Liver (tissue), 9 donors: ENCODE results near the gene CCDC88C. TPM values are rescaled to one million over a fixed set of nuclear protein-coding genes. Genes with fewer than 3 reads are reported as not detected.

ENCODE experiments used
- DNase-seq: peaks from one replicate; pipeline ENCODE4 v3.0.0-alpha.2; 2017; ENCODE audit warnings: low spot score
- H3K27ac ChIP-seq, 2 donors: one replicate each; pipeline ENCODE4 v1.7.0; 2013; ENCODE audit warnings: inconsistent platforms in 2 of 2, low read length in 2 of 2, control low read depth in 1 of 2, low read depth in 1 of 2, mild to moderate bottlenecking in 1 of 2
- H3K27me3 ChIP-seq, 4 donors: one replicate each; pipeline versions ENCODE4 v1.6.1 to v1.7.0; 2013; ENCODE audit warnings: low read length in 3 of 4, inconsistent platforms in 1 of 4, mild to moderate bottlenecking in 1 of 4, moderate library complexity in 1 of 4; ENCODE audit not compliant: control insufficient read depth in 4 of 4, insufficient read depth in 4 of 4
- H3K36me3 ChIP-seq, 4 donors: one replicate each; pipeline versions ENCODE4 v1.6.1 to v1.7.0; 2013; ENCODE audit warnings: low read length in 3 of 4, mild to moderate bottlenecking in 3 of 4, low read depth in 1 of 4, moderate library complexity in 1 of 4; ENCODE audit not compliant: control insufficient read depth in 4 of 4, insufficient read depth in 3 of 4
- H3K4me1 ChIP-seq, 4 donors: one replicate each; pipeline versions ENCODE4 v1.6.1 to v1.7.0; 2013; ENCODE audit warnings: low read length in 3 of 4, mild to moderate bottlenecking in 3 of 4, moderate library complexity in 1 of 4; ENCODE audit not compliant: control insufficient read depth in 4 of 4, insufficient read depth in 4 of 4
- H3K4me3 ChIP-seq, 3 donors: one replicate each; pipeline versions ENCODE4 v1.6.1 to v1.7.0; 2013; ENCODE audit warnings: low read length in 3 of 3, control low read depth in 1 of 3, low read depth in 1 of 3, mild to moderate bottlenecking in 1 of 3
- H3K9ac ChIP-seq, 2 donors: one replicate each; pipeline ENCODE4 v1.7.0; 2013; ENCODE audit warnings: low read length in 2 of 2, mild to moderate bottlenecking in 2 of 2, moderate library complexity in 2 of 2, control low read depth in 1 of 2, low read depth in 1 of 2
- H3K9me3 ChIP-seq, 4 donors: one replicate each; pipeline versions ENCODE4 v1.6.1 to v1.7.0; 2013; ENCODE audit warnings: low read length in 3 of 4; ENCODE audit not compliant: control insufficient read depth in 4 of 4
- ATF3 ChIP-seq: IDR thresholded peaks from 2 replicates; pipeline ENCODE4 v1.6.1; 2016; ENCODE audit warnings: antibody characterized with exemption
- CTCF ChIP-seq: fragments of 150-350 bp; IDR thresholded peaks from 2 replicates; pipeline ENCODE4 v1.5.1; 2017; ENCODE audit warnings: improper control_type of control experiment, low read depth, low read length; ENCODE audit not compliant: missing input control
- EGR1 ChIP-seq, 2 donors: IDR thresholded peaks; 2 replicates each; pipeline ENCODE4 v1.6.1; 2016 to 2018; ENCODE audit warnings: antibody characterized with exemption in 2 of 2, low read depth in 2 of 2
- FOXA1 ChIP-seq: IDR thresholded peaks from 2 replicates; pipeline ENCODE4 v1.6.1; 2016; ENCODE audit warnings: antibody characterized with exemption
- FOXA2 ChIP-seq: IDR thresholded peaks from 2 replicates; pipeline ENCODE4 v1.6.1; 2016; ENCODE audit warnings: antibody characterized with exemption
- GABPA ChIP-seq, 2 donors: IDR thresholded peaks in 1 of 2; conservative IDR thresholded peaks in 1 of 2; 2 replicates each; pipeline ENCODE4 v1.6.1; 2016; ENCODE audit warnings: antibody characterized with exemption in 2 of 2, mild to moderate bottlenecking in 1 of 2, moderate library complexity in 1 of 2
- HNF4A ChIP-seq, 2 donors: conservative IDR thresholded peaks; 2 replicates each; pipeline ENCODE4 v1.6.1; 2016; ENCODE audit warnings: antibody characterized with exemption in 2 of 2, mild to moderate bottlenecking in 2 of 2
- HNF4G ChIP-seq: IDR thresholded peaks from 2 replicates; pipeline ENCODE4 v1.6.1; 2016; ENCODE audit warnings: antibody characterized with exemption
- JUND ChIP-seq, 2 donors: IDR thresholded peaks; 2 replicates each; pipeline ENCODE4 v1.6.1; 2016; ENCODE audit warnings: antibody characterized with exemption in 2 of 2
- MAX ChIP-seq: IDR thresholded peaks from 2 replicates; pipeline ENCODE4 v1.6.1; 2016; ENCODE audit warnings: antibody characterized with exemption
- NR2F2 ChIP-seq: IDR thresholded peaks from 2 replicates; pipeline ENCODE4 v1.6.1; 2016; ENCODE audit warnings: antibody characterized with exemption
- RXRA ChIP-seq, 2 donors: IDR thresholded peaks; 2 replicates each; pipeline ENCODE4 v1.6.1; 2017 to 2018; ENCODE audit warnings: antibody characterized with exemption in 2 of 2, mild to moderate bottlenecking in 1 of 2
- SP1 ChIP-seq: IDR thresholded peaks from 2 replicates; pipeline ENCODE4 v1.6.1; 2018; ENCODE audit warnings: antibody characterized with exemption, mild to moderate bottlenecking
- TAF1 ChIP-seq: conservative IDR thresholded peaks from 2 replicates; pipeline ENCODE4 v1.6.1; 2016; ENCODE audit warnings: antibody characterized with exemption, mild to moderate bottlenecking
- YY1 ChIP-seq: IDR thresholded peaks from 2 replicates; pipeline ENCODE4 v1.6.1; 2016; ENCODE audit warnings: antibody characterized with exemption, mild to moderate bottlenecking
- ZBTB33 ChIP-seq: IDR thresholded peaks from 2 replicates; pipeline ENCODE4 v1.6.1; 2016; ENCODE audit warnings: antibody characterized with exemption
- WGBS: extraction: QIAGEN DNeasy Blood & Tissue Kit; methylation state at CpG from one replicate; pipeline ENCODE4 v1.1.7; 2013; 5-methylcytosine and 5-hydroxymethylcytosine counted together
- polyA plus RNA-seq, 2 donors: library from polyadenylated mRNA; stranded (reverse) in 1 of 2; unstranded in 1 of 2; fragments of 200-250 nt in 1 of 2; fragments of >200 nt in 1 of 2; fragmentation: Nextera tagmentation in 1 of 2; extraction: Ambion mirVana in 1 of 2; gene quantifications; one replicate each; pipeline versions ENCODE4 v1.2.1 to v1.2.3, GENCODE V29; 2013 to 2015
- total RNA-seq, 2 donors: library from RNA; depleted of rRNA; stranded (reverse); fragments of >200 nt; gene quantifications; one replicate each; pipeline ENCODE4 v1.2.3, GENCODE V29; 2014
- donor health status: healthy.
- donor health status: healthy.
- donor health status: healthy.
- donor health status: healthy.
- donor health status: healthy.

CCDC88C gene
- total and polyA plus RNA-seq, 4 donors = 1.3 to 10.8 (median 4.0) TPM

GRCh38 chr14:91284791-91285548 is 132.7 kb downstream of the CCDC88C start:
- H3K36me3 ChIP-seq = peaks cover 1 to 42% (median 13%) of the 10 kb centered on the region in 4 donors

GRCh38 chr14:91284146-91284790 is 133.4 kb downstream of the CCDC88C start:
- TF ChIP-seq MAX (no peak), GABPA (IDR thresholded peaks at IDR 0.05 in 1 of 2, conservative IDR thresholded peaks at IDR 0.05 in 1 of 2) (no peak), ZBTB33 (no peak), EGR1 (IDR thresholded peaks at IDR 0.05; ENCODE audit: low read depth in 2 of 2) (no peak), YY1 (no peak), JUND (IDR thresholded peaks at IDR 0.05) (no peak), TAF1 (no peak), SP1 (no peak), HNF4A (conservative IDR thresholded peaks at IDR 0.05) (no peak)
- Histone ChIP-seq H3K4me1 (no peaks in the 10 kb centered on the region), H3K36me3 (peaks cover 2 to 43% (median 12%) of the 10 kb centered on the region in 4 donors), H3K9me3 (no peaks in the 10 kb centered on the region), H3K27me3 (no peaks in the 10 kb centered on the region), H3K4me3 (no peak overlapping the region), H3K9ac (no peak overlapping the region), H3K27ac (no peak overlapping the region)
- WGBS = 92% methylated on average over 13 of the region's 13 CpGs
- no peak for DNase-seq

More at GRCh38 chr14:91284791-91285548, 132.7 kb downstream of the CCDC88C start:
- Histone ChIP-seq H3K9ac (no peak overlapping the region), H3K27ac (no peak overlapping the region), H3K9me3 (no peaks in the 10 kb centered on the region), H3K4me1 (no peaks in the 10 kb centered on the region), H3K27me3 (no peaks in the 10 kb centered on the region), H3K4me3 (no peak overlapping the region)
- DNase-seq = no peak
- 88% methylated on average over 14 of the region's 14 CpGs for WGBS
- TF ChIP-seq HNF4A (conservative IDR thresholded peaks at IDR 0.05) (no peak), TAF1 (no peak), JUND (IDR thresholded peaks at IDR 0.05) (no peak), HNF4G (no peak), CTCF (no peak), RXRA (IDR thresholded peaks at IDR 0.05) (no peak), FOXA1 (no peak)

- peaks cover 2 to 40% (median 11%) of the 10 kb centered on the region in 4 donors for H3K36me3 ChIP-seq
- 93% methylated on average over 4 of the region's 4 CpGs for WGBS
- no peak for TF ChIP-seq FOXA2
- no peak for TF ChIP-seq ZBTB33
- no peak for TF ChIP-seq CTCF
- TF ChIP-seq HNF4A (conservative IDR thresholded peaks at IDR 0.05) = no peak
- TF ChIP-seq HNF4G = no peak
- no peak for TF ChIP-seq ATF3
- no peak for TF ChIP-seq EGR1 (IDR thresholded peaks at IDR 0.05; ENCODE audit: low read depth in 2 of 2)
- no peak for TF ChIP-seq NR2F2
- no peak for TF ChIP-seq MAX
- TF ChIP-seq RXRA (IDR thresholded peaks at IDR 0.05) = no peak
- no peak for TF ChIP-seq SP1
- no peak for TF ChIP-seq JUND (IDR thresholded peaks at IDR 0.05)
- no peak for TF ChIP-seq GABPA (IDR thresholded peaks at IDR 0.05 in 1 of 2, conservative IDR thresholded peaks at IDR 0.05 in 1 of 2)
- no peak for TF ChIP-seq YY1
Observed at GRCh38 chr14:91283666-91284065, 134.0 kb downstream of the CCDC88C start.

More at GRCh38 chr14:91283666-91284065, 134.0 kb downstream of the CCDC88C start:
- no peak overlapping the region for H3K9ac ChIP-seq
- DNase-seq = no peak
- no peaks in the 10 kb centered on the region for H3K9me3 ChIP-seq
- H3K4me3 ChIP-seq = no peak overlapping the region
- no peaks in the 10 kb centered on the region for H3K4me1 ChIP-seq
- no peak overlapping the region for H3K27ac ChIP-seq
- no peaks in the 10 kb centered on the region for H3K27me3 ChIP-seq
